IgD-negative memory B cell (primary cell): ENCODE measurements around the gene PTCD2. TPM values are rescaled to one million over a fixed set of nuclear protein-coding genes. Genes with fewer than 3 reads are reported as not detected.
"Not testable (repeated sequence)": the region's sequence is repeated elsewhere in the genome, so short reads cannot be mapped to it uniquely, and the experiment has no call there.

Experiments
- H3K27ac Mint-ChIP-seq, 3 donors: one replicate each; pipeline ENCODE4 v1.8.0; 2020 to 2022; ENCODE audit warnings: mild to moderate bottlenecking in 3 of 3, mixed read lengths in 3 of 3, moderate library complexity in 1 of 3
- H3K27me3 Mint-ChIP-seq: one replicate; pipeline ENCODE4 v1.8.0; 2021; ENCODE audit warnings: mixed read lengths
- H3K36me3 Mint-ChIP-seq: one replicate; pipeline ENCODE4 v1.8.0; 2020; ENCODE audit warnings: mild to moderate bottlenecking, mixed read lengths
- H3K4me1 Mint-ChIP-seq, 3 donors: one replicate each; pipeline ENCODE4 v1.8.0; 2020 to 2022; ENCODE audit warnings: mixed read lengths in 3 of 3, mild to moderate bottlenecking in 1 of 3
- H3K4me3 Mint-ChIP-seq, 4 donors: one replicate each; pipeline ENCODE4 v1.8.0; 2020 to 2022; ENCODE audit warnings: mild to moderate bottlenecking in 4 of 4, mixed read lengths in 4 of 4, moderate library complexity in 3 of 4
- H3K9me3 Mint-ChIP-seq, 3 donors: one replicate each; pipeline ENCODE4 v1.8.0; 2020 to 2021; ENCODE audit warnings: mixed read lengths in 3 of 3, mild to moderate bottlenecking in 1 of 3
- polyA plus RNA-seq: library from polyadenylated mRNA; unstranded; fragments of 300-500 nt; fragmentation: Illumina TruSeq; gene quantifications from one replicate; pipeline ENCODE4 v1.2.3, GENCODE V29; 2021

The PTCD2 gene
- polyA plus RNA-seq, 1 donor from 2014 or later: 2.4 TPM

GRCh38 chr5:72290356-72291133 lies 29.6 kb upstream of the PTCD2 start:
- H3K36me3 Mint-ChIP-seq: peaks cover 7% of the 10 kb centered on the region
- H3K4me1 Mint-ChIP-seq: peaks cover 22 to 43% (median 31%) of the 10 kb centered on the region in 3 donors
- H3K27ac Mint-ChIP-seq: peak overlapping the region in 1 of 3 donors; percentile 48
- no peaks in the 10 kb centered on the region for H3K27me3 Mint-ChIP-seq
- peak overlapping the region in 1 of 4 donors; percentile 17 for H3K4me3 Mint-ChIP-seq
- H3K9me3 Mint-ChIP-seq: no peaks in the 10 kb centered on the region

GRCh38 chr5:72291601-72292000 lies 28.6 kb upstream of the PTCD2 start:
- peaks cover 10% of the 10 kb centered on the region for H3K36me3 Mint-ChIP-seq
- peak overlapping the region in 1 of 3 donors; percentile 62 for H3K27ac Mint-ChIP-seq
- H3K4me3 Mint-ChIP-seq: no peak overlapping the region
- peaks cover 29 to 43% (median 31%) of the 10 kb centered on the region in 3 donors for H3K4me1 Mint-ChIP-seq
- no peaks in the 10 kb centered on the region for H3K27me3 Mint-ChIP-seq
- no peaks in the 10 kb centered on the region for H3K9me3 Mint-ChIP-seq

GRCh38 chr5:72292411-72292810 lies 27.8 kb upstream of the PTCD2 start:
- no peak overlapping the region for H3K4me3 Mint-ChIP-seq
- no peaks in the 10 kb centered on the region for H3K27me3 Mint-ChIP-seq
- peak overlapping the region in 2 of 3 donors; percentile 58 to 62 for H3K27ac Mint-ChIP-seq
- no peaks in the 10 kb centered on the region for H3K9me3 Mint-ChIP-seq
- H3K4me1 Mint-ChIP-seq: peaks cover 31 to 43% (median 31%) of the 10 kb centered on the region in 3 donors
- H3K36me3 Mint-ChIP-seq: peaks cover 10% of the 10 kb centered on the region

- peaks cover 10% of the 10 kb centered on the region for H3K36me3 Mint-ChIP-seq
- H3K27me3 Mint-ChIP-seq: no peaks in the 10 kb centered on the region
- no peaks in the 10 kb centered on the region for H3K9me3 Mint-ChIP-seq
- H3K4me3 Mint-ChIP-seq: peak overlapping the region in 3 of 4 donors; percentile 51 to 72 (median 70)
- peak overlapping the region in 2 of 3 donors; percentile 58 to 65 for H3K27ac Mint-ChIP-seq
- peaks cover 35 to 48% (median 36%) of the 10 kb centered on the region in 3 donors for H3K4me1 Mint-ChIP-seq
Observed at GRCh38 chr5:72293495-72294055, 26.6 kb upstream of the PTCD2 start.

- Mint-ChIP-seq H3K27ac (peak overlapping the region in 2 of 3 donors; percentile 33 to 36), H3K4me3 (peak overlapping the region in 3 of 4 donors; percentile 30 to 72 (median 63))
Observed at GRCh38 chr5:72294473-72294872, 25.7 kb upstream of the PTCD2 start.

GRCh38 chr5:72295539-72295938 lies 24.6 kb upstream of the PTCD2 start:
- peaks cover 49 to 53% (median 52%) of the 10 kb centered on the region in 3 donors for H3K4me1 Mint-ChIP-seq
- H3K36me3 Mint-ChIP-seq: peaks cover 7% of the 10 kb centered on the region
- H3K27ac Mint-ChIP-seq: peak overlapping the region in 2 of 3 donors; percentile 33 to 61
- no peak overlapping the region for H3K4me3 Mint-ChIP-seq
- no peaks in the 10 kb centered on the region for H3K9me3 Mint-ChIP-seq
- no peaks in the 10 kb centered on the region for H3K27me3 Mint-ChIP-seq

More at GRCh38 chr5:72294473-72294872, 25.7 kb upstream of the PTCD2 start:
- no peaks in the 10 kb centered on the region for H3K9me3 Mint-ChIP-seq
- peaks cover 10% of the 10 kb centered on the region for H3K36me3 Mint-ChIP-seq
- H3K4me1 Mint-ChIP-seq: peaks cover 43 to 52% (median 44%) of the 10 kb centered on the region in 3 donors
- no peaks in the 10 kb centered on the region for H3K27me3 Mint-ChIP-seq

- no peaks in the 10 kb centered on the region for H3K9me3 Mint-ChIP-seq
- H3K4me1 Mint-ChIP-seq: peaks cover 53 to 58% (median 56%) of the 10 kb centered on the region in 3 donors
- H3K36me3 Mint-ChIP-seq: peaks cover 7% of the 10 kb centered on the region
- peak overlapping the region in 1 of 4 donors; percentile 34 for H3K4me3 Mint-ChIP-seq
- H3K27ac Mint-ChIP-seq: peak overlapping the region in 2 of 3 donors; percentile 16 to 61
- no peaks in the 10 kb centered on the region for H3K27me3 Mint-ChIP-seq
Observed at GRCh38 chr5:72296256-72296655, 23.9 kb upstream of the PTCD2 start.

- Mint-ChIP-seq H3K27ac (peak overlapping the region; percentile 47 to 69 (median 60)), H3K4me3 (peak overlapping the region; percentile 69 to 87 (median 77)), H3K4me1 (peaks cover 60 to 72% (median 67%) of the 10 kb centered on the region in 3 donors)
- H3K27me3 Mint-ChIP-seq, H3K36me3 Mint-ChIP-seq, H3K9me3 Mint-ChIP-seq: not testable (repeated sequence)
Observed at GRCh38 chr5:72298136-72298535, 22.0 kb upstream of the PTCD2 start.

- Mint-ChIP-seq H3K4me3 (peak overlapping the region; percentile 69 to 87 (median 77)), H3K9me3 (no peaks in the 10 kb centered on the region), H3K27ac (peak overlapping the region; percentile 47 to 60 (median 60)), H3K27me3 (no peaks in the 10 kb centered on the region), H3K4me1 (peaks cover 55 to 71% (median 61%) of the 10 kb centered on the region in 3 donors), H3K36me3 (peaks cover 2% of the 10 kb centered on the region)
Observed at GRCh38 chr5:72298711-72299110, 21.5 kb upstream of the PTCD2 start.

- H3K4me1 Mint-ChIP-seq: peaks cover 57 to 77% (median 64%) of the 10 kb centered on the region in 3 donors
- H3K4me3 Mint-ChIP-seq: peak overlapping the region in 3 of 4 donors; percentile 66 to 87 (median 69)
- no peaks in the 10 kb centered on the region for H3K9me3 Mint-ChIP-seq
- H3K27me3 Mint-ChIP-seq: no peaks in the 10 kb centered on the region
- peak overlapping the region; percentile 41 to 78 (median 60) for H3K27ac Mint-ChIP-seq
- H3K36me3 Mint-ChIP-seq: peaks cover 2% of the 10 kb centered on the region
Observed at GRCh38 chr5:72300590-72301339, 19.4 kb upstream of the PTCD2 start.

GRCh38 chr5:72301557-72301956 lies 18.6 kb upstream of the PTCD2 start:
- Mint-ChIP-seq H3K9me3 (no peaks in the 10 kb centered on the region), H3K4me3 (peak overlapping the region in 3 of 4 donors; percentile 66 to 83 (median 69)), H3K27ac (peak overlapping the region in 2 of 3 donors; percentile 41 to 70), H3K36me3 (no peaks in the 10 kb centered on the region), H3K4me1 (peaks cover 57 to 77% (median 59%) of the 10 kb centered on the region in 3 donors), H3K27me3 (no peaks in the 10 kb centered on the region)

GRCh38 chr5:72302171-72302570 lies 18.0 kb upstream of the PTCD2 start:
- Mint-ChIP-seq H3K9me3 (no peaks in the 10 kb centered on the region), H3K4me3 (peak overlapping the region in 3 of 4 donors; percentile 66 to 83 (median 69)), H3K27ac (peak overlapping the region in 2 of 3 donors; percentile 41 to 70), H3K4me1 (peaks cover 55 to 76% (median 59%) of the 10 kb centered on the region in 3 donors), H3K27me3 (no peaks in the 10 kb centered on the region), H3K36me3 (no peaks in the 10 kb centered on the region)

- no peaks in the 10 kb centered on the region for H3K27me3 Mint-ChIP-seq
- no peaks in the 10 kb centered on the region for H3K9me3 Mint-ChIP-seq
- H3K27ac Mint-ChIP-seq: peak overlapping the region; percentile 59 to 90 (median 81)
- no peaks in the 10 kb centered on the region for H3K36me3 Mint-ChIP-seq
- peaks cover 42 to 60% (median 50%) of the 10 kb centered on the region in 3 donors for H3K4me1 Mint-ChIP-seq
- peak overlapping the region in 3 of 4 donors; percentile 46 to 80 (median 75) for H3K4me3 Mint-ChIP-seq
Observed at GRCh38 chr5:72305194-72306142, 14.7 kb upstream of the PTCD2 start.

GRCh38 chr5:72307573-72307967 lies 12.6 kb upstream of the PTCD2 start:
- H3K4me3 Mint-ChIP-seq: peak overlapping the region; percentile 92 to 97 (median 96)
- peaks cover 24 to 41% (median 29%) of the 10 kb centered on the region in 3 donors for H3K4me1 Mint-ChIP-seq
- no peaks in the 10 kb centered on the region for H3K36me3 Mint-ChIP-seq
- H3K27me3 Mint-ChIP-seq: no peaks in the 10 kb centered on the region
- H3K27ac Mint-ChIP-seq: peak overlapping the region; percentile 97 to 99 (median 99)
- no peaks in the 10 kb centered on the region for H3K9me3 Mint-ChIP-seq
